HepG2 (cell line): ENCODE results near the gene DERL2. TPM values are rescaled to one million over a fixed set of nuclear protein-coding genes. Genes with fewer than 3 reads are reported as not detected.
A peak's percentile ranks its signal among the peaks of the same experiment; 100 is the strongest.

Source experiments
- KLF11 ChIP-seq: IDR thresholded peaks from 2 replicates; pipeline ENCODE4 v1.6.1; 2016; ENCODE audit warnings: missing compliant biosample characterization
- PAX8 ChIP-seq: sonication (generic); formaldehyde crosslinking; IDR thresholded peaks from 2 replicates; pipeline ENCODE4 v1.8.0; 2022; ENCODE audit warnings: mild to moderate bottlenecking, missing genetic modification reagents, borderline replicate concordance
- PHF5A ChIP-seq: IDR thresholded peaks from one replicate; pipeline ENCODE4 v1.6.1; 2018; ENCODE audit warnings: low read depth, missing genetic modification reagents; ENCODE audit not compliant: unreplicated experiment
- RARG ChIP-seq: sonication (generic); formaldehyde crosslinking; IDR thresholded peaks from 2 replicates; pipeline ENCODE4 v1.4.0; 2020; ENCODE audit warnings: low read depth, mild to moderate bottlenecking, missing genetic modification reagents
- SMAD1 ChIP-seq: sonication (generic); formaldehyde crosslinking; IDR thresholded peaks from 2 replicates; pipeline ENCODE4 v1.4.0; 2020; ENCODE audit warnings: missing genetic modification reagents, low read depth, mild to moderate bottlenecking, borderline replicate concordance
- SMARCC2 ChIP-seq: fragments of 450-650 bp; IDR thresholded peaks from 2 replicates; pipeline ENCODE4 v1.6.1; 2017; ENCODE audit warnings: antibody characterized with exemption, mild to moderate bottlenecking
- STAG1 ChIP-seq: sonication (generic); formaldehyde crosslinking; IDR thresholded peaks from 2 replicates; pipeline ENCODE4 v1.4.0; 2020; ENCODE audit warnings: missing genetic modification reagents
- TGIF2 ChIP-seq: IDR thresholded peaks from 2 replicates; pipeline ENCODE4 v1.6.1; 2016; ENCODE audit warnings: control low read depth, missing compliant biosample characterization
- ZBTB20 ChIP-seq: sonication (generic); formaldehyde crosslinking; IDR thresholded peaks from 2 replicates; pipeline ENCODE4 v1.8.1; 2023; ENCODE audit warnings: missing genetic modification reagents, low read depth, mild to moderate bottlenecking, borderline replicate concordance
- ZNF121 ChIP-seq: sonication (generic); formaldehyde crosslinking; IDR thresholded peaks from 2 replicates; pipeline ENCODE4 v1.5.0; 2020; ENCODE audit warnings: mild to moderate bottlenecking, missing genetic modification reagents
- ZNF34 ChIP-seq: sonication (generic); formaldehyde crosslinking; IDR thresholded peaks from 2 replicates; pipeline ENCODE4 v1.4.0; 2020; ENCODE audit warnings: mild to moderate bottlenecking, missing genetic modification reagents, borderline replicate concordance
- polyA plus RNA-seq, 8 experiments: library from polyadenylated mRNA; depleted of rRNA in 3 of 8; stranded (reverse) in 7 of 8; unstranded in 1 of 8; fragments of >200 nt; fragmentation: Illumina TruSeq in 4 of 8; extraction: Trizol in 4 of 8; gene quantifications; 2 replicates each; pipeline versions ENCODE4 v1.2.1 to v1.2.3, GENCODE V29; 2011 to 2016; ENCODE audit warnings: low read depth in 4 of 8, missing spikeins in 1 of 8, mixed read lengths in 1 of 8; ENCODE audit not compliant: insufficient read depth in 1 of 8
- total RNA-seq, 5 experiments: library from RNA; depleted of rRNA; stranded (reverse); fragments of >200 nt; fragmentation: Illumina TruSeq; extraction: Trizol; gene quantifications; 2 replicates each; pipeline ENCODE4 v1.2.3, GENCODE V29; 2016; ENCODE audit warnings: low read depth in 1 of 5
- TF ChIP-seq, protein P1 (sequence below): sonication (generic); formaldehyde crosslinking; IDR thresholded peaks from 2 replicates; pipeline ENCODE4 v1.5.0; 2020; ENCODE audit warnings: missing genetic modification reagents, mild to moderate bottlenecking, borderline replicate concordance
- TF ChIP-seq, protein P2 (sequence below): IDR thresholded peaks from 2 replicates; pipeline ENCODE4 v1.6.1; 2016; ENCODE audit warnings: missing compliant biosample characterization, missing genetic modification reagents, borderline replicate concordance
- TF ChIP-seq, protein P3 (sequence below): sonication (generic); formaldehyde crosslinking; IDR thresholded peaks from 2 replicates; pipeline ENCODE4 v1.8.0; 2023; ENCODE audit warnings: mild to moderate bottlenecking, missing genetic modification reagents
- TF ChIP-seq, protein P4 (sequence below): sonication (generic); formaldehyde crosslinking; IDR thresholded peaks from 2 replicates; pipeline ENCODE4 v1.5.0; 2020; ENCODE audit warnings: missing genetic modification reagents
- TF ChIP-seq, protein P5 (sequence below), 2 experiments: sonication (generic) in 1 of 2; formaldehyde crosslinking in 1 of 2; IDR thresholded peaks; 2 replicates each; pipeline versions ENCODE4 v1.6.1 to v1.9.0; 2014 to 2022; ENCODE audit warnings: antibody characterized with exemption in 1 of 2, borderline replicate concordance in 1 of 2, inconsistent platforms in 1 of 2, low read depth in 1 of 2, missing genetic modification reagents in 1 of 2

The DERL2 gene
- total and polyA plus RNA-seq, 2 of the 13 experiments (the other 11 are each of a cell fraction or from before 2014, with no cell fraction given): 59.3 to 65.2 TPM

DNA sequence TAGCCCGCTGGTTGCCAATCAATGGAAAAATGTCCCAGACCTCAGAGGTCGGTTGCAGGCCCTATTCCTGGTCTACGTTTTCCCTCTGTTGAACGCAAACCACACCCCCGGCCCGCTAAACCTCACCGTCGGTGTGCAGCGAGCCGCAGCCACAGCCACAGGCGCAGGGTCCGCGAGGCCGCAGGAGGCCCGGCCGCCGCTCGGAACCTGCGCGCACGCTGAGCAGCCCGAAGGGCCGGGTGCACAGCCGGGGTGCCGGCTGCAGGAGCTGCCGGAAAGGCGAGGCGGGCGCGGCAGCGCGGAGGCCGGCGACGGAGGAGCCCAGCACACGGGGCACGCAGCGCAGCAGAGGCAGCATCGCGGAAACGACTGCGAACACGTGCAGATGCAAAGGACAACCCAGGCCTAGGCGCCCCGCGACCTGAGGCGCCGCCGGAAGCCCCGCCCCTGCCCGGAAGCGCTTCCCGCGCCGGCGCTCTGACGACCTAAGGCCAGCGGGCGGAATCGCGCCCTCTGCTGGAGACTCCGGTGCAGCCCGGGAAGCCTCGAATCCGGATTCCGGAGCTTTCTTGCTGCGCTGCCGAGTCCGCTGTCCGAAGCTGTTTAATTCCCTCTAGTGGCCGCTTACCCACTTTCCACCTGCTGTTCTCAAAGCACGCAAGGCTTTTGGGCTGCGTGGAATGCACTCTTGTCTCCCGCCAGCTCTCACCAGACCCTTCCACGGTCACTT lies 47.1 kb downstream of the DERL2 start, which contains the start of gene C1QBP (continued):
- peak; percentile 31; the same call in 1 of the 2 replicates for TF ChIP-seq SMAD1 (CRISPR knock-in tag)
- TF ChIP-seq SMARCC2: no peak
- TF ChIP-seq, protein P1, sequence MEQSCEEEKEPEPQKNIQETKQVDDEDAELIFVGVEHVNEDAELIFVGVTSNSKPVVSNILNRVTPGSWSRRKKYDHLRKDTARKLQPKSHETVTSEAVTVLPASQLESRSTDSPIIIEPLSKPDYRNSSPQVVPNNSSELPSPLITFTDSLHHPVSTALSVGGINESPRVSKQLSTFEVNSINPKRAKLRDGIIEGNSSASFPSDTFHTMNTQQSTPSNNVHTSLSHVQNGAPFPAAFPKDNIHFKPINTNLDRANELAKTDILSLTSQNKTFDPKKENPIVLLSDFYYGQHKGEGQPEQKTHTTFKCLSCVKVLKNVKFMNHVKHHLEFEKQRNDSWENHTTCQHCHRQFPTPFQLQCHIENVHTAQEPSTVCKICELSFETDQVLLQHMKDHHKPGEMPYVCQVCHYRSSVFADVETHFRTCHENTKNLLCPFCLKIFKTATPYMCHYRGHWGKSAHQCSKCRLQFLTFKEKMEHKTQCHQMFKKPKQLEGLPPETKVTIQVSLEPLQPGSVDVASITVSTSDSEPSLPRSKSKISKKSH (CRISPR knock-in tag): no peak; the same call in 1 of the 2 replicates
- no peak for TF ChIP-seq ZNF34 (CRISPR knock-in tag)
- TF ChIP-seq PAX8 (CRISPR knock-in tag): peak; percentile 98; the same call in 1 of the 2 replicates
- TF ChIP-seq PHF5A (CRISPR knock-in tag): no peak
- TF ChIP-seq, protein P2, sequence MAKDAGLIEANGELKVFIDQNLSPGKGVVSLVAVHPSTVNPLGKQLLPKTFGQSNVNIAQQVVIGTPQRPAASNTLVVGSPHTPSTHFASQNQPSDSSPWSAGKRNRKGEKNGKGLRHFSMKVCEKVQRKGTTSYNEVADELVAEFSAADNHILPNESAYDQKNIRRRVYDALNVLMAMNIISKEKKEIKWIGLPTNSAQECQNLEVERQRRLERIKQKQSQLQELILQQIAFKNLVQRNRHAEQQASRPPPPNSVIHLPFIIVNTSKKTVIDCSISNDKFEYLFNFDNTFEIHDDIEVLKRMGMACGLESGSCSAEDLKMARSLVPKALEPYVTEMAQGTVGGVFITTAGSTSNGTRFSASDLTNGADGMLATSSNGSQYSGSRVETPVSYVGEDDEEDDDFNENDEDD: peak; percentile 84; the same call in 1 of the 2 replicates
- TF ChIP-seq, protein P3, sequence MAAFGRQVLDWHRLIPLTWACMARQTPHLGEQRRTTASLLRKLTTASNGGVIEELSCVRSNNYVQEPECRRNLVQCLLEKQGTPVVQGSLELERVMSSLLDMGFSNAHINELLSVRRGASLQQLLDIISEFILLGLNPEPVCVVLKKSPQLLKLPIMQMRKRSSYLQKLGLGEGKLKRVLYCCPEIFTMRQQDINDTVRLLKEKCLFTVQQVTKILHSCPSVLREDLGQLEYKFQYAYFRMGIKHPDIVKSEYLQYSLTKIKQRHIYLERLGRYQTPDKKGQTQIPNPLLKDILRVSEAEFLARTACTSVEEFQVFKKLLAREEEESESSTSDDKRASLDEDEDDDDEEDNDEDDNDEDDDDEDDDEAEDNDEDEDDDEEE (CRISPR knock-in tag): peak; percentile 70; the same call in 1 of the 2 replicates
- peak; percentile 50 for TF ChIP-seq ZNF121 (CRISPR knock-in tag)
- TF ChIP-seq RARG (CRISPR knock-in tag): 0 out of 2 replicates have a peak, but pooled peaks have one; percentile 88
- TF ChIP-seq, protein P4, sequence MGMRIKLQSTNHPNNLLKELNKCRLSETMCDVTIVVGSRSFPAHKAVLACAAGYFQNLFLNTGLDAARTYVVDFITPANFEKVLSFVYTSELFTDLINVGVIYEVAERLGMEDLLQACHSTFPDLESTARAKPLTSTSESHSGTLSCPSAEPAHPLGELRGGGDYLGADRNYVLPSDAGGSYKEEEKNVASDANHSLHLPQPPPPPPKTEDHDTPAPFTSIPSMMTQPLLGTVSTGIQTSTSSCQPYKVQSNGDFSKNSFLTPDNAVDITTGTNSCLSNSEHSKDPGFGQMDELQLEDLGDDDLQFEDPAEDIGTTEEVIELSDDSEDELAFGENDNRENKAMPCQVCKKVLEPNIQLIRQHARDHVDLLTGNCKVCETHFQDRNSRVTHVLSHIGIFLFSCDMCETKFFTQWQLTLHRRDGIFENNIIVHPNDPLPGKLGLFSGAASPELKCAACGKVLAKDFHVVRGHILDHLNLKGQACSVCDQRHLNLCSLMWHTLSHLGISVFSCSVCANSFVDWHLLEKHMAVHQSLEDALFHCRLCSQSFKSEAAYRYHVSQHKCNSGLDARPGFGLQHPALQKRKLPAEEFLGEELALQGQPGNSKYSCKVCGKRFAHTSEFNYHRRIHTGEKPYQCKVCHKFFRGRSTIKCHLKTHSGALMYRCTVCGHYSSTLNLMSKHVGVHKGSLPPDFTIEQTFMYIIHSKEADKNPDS (CRISPR knock-in tag): no peak
- TF ChIP-seq ZBTB20 (CRISPR knock-in tag): no peak
- TF ChIP-seq, protein P5, sequence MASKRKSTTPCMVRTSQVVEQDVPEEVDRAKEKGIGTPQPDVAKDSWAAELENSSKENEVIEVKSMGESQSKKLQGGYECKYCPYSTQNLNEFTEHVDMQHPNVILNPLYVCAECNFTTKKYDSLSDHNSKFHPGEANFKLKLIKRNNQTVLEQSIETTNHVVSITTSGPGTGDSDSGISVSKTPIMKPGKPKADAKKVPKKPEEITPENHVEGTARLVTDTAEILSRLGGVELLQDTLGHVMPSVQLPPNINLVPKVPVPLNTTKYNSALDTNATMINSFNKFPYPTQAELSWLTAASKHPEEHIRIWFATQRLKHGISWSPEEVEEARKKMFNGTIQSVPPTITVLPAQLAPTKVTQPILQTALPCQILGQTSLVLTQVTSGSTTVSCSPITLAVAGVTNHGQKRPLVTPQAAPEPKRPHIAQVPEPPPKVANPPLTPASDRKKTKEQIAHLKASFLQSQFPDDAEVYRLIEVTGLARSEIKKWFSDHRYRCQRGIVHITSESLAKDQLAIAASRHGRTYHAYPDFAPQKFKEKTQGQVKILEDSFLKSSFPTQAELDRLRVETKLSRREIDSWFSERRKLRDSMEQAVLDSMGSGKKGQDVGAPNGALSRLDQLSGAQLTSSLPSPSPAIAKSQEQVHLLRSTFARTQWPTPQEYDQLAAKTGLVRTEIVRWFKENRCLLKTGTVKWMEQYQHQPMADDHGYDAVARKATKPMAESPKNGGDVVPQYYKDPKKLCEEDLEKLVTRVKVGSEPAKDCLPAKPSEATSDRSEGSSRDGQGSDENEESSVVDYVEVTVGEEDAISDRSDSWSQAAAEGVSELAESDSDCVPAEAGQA (IDR thresholded peaks at IDR 0.05; ENCODE audit: low read depth): no peak
- TF ChIP-seq, protein P5 (CRISPR knock-in tag; IDR thresholded peaks at IDR 0.05; ENCODE audit: borderline replicate concordance): peak; percentile 98
- TF ChIP-seq STAG1 (CRISPR knock-in tag): peak; percentile 86
- TF ChIP-seq TGIF2 (CRISPR knock-in tag): peak; percentile 44; the same call in 1 of the 2 replicates
- TF ChIP-seq KLF11 (CRISPR knock-in tag): no peak
